ENCODE data around the gene TMPRSS11D.

The TMPRSS11D gene

DNA sequence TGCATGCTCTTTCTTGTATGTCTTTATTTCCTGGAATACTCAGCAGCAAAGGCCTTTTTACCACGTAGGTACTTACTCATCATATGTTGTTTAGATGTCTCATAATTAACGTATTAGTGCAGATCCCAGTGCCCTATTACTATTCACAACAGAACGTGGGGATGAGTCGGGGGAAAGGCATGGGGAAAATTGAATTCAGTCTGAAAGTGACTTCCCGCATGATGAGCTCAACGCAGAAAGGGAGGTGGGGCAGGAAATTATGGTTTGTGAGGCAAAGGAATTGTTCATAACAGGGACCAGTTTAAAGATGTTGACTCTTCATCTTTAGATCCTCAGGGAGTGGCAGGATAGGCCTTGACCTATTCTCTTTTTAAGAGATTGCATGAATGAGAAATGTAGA lies 2.0 kb upstream of the TMPRSS11D start:
- no peak for DNase-seq

DNA sequence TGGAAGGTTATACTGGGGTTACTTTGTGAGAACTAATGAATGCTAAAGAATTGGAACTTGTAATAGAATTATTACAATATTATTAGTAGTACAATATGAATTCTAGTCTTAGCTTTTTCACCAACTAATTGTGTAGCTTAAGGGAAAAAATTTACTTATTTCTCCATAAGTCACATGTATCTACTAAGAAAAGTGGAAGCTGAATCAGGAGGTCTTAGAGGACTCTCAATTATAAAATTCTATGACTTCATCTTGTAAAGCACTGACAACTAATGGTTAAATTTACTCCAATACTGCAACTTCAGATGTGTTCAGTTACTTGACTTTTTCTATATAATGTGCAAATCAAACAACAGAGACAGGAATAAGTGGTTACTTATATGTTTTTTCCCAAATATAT lies 899 bp upstream of the TMPRSS11D start:
- DNase-seq: no peak

DNA sequence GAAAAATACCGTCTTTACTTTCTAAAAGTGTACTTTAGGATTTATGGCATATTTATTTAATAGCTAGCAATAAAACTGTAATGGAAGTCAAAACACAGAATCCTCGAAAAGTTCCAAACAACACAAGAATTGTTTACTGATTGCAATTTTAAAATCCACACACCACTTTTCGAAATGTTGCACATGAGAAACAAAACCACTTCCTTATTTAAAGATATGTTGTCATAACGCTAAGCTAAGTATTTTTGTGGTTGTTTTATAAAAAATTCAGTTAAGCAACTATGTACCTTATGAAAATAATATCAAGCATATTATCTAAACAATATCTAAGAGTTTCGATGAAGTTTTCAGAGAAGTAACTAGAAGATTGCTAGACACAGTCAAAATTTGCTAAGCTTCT lies 344 bp downstream of the TMPRSS11D start:
- no peak for DNase-seq

DNA sequence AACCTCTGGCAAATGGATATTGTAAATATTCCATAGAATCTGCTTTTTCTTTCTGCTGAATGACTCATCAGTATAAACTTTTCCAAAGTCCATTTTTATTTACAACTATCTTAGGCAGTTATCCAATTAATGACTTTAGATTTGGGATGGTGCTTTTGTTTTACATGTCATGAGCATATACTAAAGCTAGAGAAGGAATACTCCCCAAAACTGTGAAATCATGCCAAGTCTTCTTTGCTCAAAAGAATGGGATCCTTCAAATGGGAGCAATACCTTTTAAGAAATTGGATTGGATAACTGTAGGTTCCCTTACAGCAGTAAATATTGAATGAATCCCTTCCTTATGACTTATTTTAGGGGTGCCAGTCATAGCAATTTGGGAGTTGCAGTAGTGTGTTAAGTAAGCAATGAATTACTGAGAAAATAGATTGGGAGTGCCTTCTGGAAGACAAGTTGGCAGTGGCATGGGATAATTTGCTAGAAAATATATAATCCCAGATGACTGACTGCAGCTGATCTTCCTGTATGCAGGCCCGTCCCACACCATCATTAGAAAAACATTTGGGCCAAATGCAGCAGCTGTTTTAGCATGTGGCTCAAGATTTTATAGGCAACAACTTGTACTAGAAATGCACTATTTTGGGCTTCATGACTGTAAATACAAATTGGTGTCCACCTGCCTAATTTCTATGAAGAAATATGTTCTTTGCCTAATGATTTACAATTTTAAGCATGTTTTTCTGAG lies 2.8 kb downstream of the TMPRSS11D start:
- DNase-seq: no peak

DNA sequence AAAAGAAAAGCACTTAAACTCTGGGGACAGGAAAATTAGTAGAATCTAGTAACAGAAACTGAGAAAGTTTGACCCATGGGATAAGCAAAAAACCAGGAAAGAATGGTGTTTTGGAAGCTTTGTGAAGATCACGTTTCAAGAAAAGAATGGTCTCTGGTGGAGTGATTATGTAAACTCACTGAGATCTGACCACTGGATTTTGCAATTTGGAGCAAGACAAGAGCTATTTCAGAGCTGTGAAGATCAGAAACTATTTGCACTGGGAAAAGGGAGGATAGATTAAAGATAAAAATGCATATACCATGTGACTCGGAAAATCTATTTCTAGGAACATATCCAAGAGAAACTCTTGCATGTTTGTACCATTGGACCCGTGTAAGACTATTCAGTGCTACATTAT lies 4.3 kb downstream of the TMPRSS11D start:
- no peak for DNase-seq

DNA sequence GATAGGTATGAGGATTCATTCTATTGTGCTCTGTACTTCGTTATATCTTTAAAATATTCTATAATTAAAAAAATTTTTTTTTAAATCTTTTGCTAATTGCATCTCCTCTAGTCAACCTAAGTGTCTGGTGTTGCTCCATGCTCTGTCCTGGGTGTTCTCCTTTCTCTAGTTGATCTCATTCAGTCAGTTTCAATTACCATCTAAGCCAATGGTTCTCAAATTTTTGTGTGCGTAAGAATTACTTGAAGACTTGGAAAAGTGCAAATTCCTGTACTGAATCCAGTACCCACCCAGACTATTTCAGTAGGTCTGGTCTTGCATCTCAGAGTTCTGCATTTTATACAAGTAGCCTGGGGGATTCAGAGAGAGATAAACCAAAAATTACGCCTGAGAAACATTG lies 6.7 kb downstream of the TMPRSS11D start:
- DNase-seq: no peak

DNA sequence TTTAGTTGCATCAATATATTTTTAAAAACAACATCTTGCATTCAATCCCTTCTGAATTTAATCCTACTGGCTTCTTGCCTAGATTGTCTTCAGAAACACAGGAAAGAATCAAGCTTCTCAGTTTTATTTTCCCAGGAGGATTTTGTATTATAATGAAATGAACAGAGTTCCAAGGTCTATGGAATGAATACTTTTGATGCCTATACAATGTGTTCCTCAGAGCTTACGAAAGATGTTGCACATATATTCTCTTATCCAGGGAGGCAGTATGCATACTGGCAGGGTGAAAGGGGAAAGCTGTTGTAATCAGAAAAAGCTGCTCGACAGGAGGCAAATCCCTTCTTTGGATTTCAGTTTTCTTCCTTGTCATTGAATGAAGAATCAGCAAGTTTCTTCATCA lies 8.8 kb downstream of the TMPRSS11D start:
- no peak for DNase-seq

DNA sequence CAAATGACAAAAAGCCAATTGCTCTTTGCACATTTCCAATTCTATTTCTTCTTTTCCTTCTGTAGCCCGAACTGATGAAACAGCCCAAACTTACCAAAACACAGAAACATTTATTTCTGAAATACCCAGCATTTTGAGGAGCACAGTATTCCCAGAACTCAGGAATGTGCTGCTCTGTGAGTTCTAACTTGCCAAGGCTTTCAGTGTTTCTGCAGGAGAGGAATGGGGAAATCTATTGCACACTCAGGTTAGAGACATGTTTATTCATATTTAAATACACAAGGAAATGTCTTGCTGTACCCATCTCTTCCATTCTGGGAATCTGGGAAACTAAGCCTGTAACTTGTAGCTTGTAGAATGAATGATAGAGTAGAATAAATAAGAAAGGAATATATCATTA lies 10.7 kb downstream of the TMPRSS11D start:
- no peak for DNase-seq

DNA sequence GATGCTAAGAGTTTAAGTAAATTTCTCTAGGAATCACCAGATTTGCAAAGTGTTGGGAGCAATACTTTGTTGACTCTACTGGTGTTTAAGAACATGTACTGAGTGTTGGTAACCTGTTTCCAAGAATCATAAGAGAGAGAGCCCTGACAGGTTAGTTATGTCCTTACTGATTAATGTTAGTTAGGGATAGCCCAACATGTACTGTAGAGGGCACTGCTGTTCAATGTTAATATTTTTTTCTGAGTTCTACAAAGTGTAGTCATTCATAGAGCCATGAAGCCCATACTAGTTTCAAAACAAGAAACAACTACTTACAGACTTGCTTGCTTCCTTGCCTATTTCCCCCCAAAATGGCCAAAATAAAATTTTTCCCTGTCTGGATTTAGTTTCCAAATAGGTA lies 11.9 kb downstream of the TMPRSS11D start:
- DNase-seq: no peak

DNA sequence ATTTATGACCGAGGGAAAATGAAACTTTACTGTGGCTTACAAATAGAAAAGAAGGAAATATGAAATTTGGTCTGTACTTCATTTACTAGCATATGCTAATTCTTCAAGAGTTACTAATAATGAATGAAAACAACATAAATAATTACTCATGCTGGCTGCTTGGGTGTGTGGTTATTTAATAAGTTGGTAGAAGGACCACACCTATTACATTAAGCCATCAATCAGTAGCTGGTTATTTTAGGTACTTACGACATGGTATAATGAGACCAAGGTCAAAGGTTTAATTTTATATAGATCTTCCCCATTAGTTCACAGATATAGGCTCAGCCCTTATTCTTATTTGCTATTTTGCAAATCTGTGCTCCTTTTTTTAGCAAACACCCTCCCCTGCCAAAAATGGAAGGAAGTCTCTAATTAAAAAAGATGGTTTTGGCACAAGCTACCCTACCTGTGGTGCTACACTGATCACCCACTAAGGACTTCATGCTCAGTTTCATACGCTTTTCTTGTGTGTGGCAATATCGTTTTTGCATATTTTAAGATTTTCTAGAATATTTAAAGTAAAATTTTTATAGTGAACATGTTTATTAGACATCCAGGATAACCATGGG lies 14.1 kb downstream of the TMPRSS11D start:
- no peak for DNase-seq

DNA sequence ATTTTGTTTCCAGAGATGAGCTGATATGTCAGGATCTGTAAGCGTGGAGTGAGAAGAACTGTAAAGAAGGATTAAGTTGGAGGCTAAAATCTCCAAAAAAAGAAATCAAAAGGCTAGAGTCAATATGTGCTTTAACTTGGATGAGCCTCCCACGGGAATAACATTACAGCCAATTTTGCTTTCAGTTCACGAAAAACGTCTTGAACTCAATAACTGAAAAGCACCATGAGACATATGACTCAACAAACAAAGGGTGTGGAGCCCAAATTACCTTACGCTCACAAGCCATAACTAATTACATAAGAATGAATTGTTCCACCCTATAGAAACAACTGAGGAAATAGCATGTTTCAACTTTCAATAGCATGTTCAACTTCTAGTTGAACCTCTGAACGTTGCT lies 22.3 kb downstream of the TMPRSS11D start:
- no peak for DNase-seq

DNA sequence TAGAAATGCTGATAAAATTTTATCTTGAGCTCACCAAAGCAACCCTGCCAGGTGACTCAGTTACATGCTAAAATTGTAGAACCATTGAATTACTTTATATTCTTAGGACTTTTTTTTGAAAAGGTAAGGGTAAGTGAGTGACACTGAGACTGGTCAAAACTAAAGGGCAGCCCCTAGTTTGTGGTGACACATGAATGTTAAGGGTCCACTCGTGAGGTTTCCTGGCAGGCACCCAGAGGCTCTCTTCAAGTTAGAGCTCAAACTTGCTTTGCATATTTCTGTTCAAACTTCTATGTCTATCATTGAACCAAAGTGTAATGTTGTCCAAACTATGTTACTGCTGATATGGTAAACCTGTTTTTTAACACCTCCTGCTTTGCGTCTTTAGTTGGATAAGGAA lies 30.5 kb downstream of the TMPRSS11D start:
- DNase-seq: no peak

DNA sequence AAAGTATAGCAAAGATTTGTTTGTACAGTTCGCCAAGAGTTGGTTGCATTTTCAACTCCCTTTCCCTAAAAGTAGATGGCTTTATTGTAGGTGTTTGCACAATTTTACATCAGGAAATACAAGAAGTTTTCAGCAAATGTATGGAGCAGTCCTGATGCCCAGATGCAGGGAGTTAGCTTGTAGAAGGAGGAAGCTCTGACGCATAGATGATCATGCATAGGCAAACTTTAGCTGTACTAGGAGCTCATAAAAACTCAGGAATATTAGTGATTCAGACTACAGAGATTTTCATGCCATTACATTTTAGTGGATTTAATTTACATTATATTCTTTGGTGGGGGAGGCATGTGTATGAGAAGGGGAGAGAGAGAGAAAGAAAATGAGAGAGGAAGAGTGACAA lies 62.9 kb downstream of the TMPRSS11D start:
- DNase-seq: no peak

DNA sequence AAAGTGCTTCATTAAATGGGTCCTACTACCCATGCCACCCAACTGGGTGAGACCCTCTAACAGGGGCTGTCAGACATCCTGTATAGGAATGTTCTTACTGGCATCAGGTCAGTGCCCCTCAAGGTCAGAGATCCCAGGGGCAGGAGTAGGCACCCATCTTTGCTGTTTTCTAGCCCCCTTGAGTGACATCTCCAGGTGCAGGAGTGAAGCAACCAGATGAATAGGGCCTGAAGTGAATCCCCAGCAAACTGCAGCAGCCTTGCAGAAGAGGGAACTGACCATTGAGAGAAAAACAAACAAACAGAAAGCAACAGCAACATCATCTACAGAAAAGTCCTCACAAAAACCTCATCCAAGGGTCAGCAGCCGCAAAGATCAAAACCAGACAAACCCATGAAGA lies 73.8 kb downstream of the TMPRSS11D start:
- DNase-seq: no peak

DNA sequence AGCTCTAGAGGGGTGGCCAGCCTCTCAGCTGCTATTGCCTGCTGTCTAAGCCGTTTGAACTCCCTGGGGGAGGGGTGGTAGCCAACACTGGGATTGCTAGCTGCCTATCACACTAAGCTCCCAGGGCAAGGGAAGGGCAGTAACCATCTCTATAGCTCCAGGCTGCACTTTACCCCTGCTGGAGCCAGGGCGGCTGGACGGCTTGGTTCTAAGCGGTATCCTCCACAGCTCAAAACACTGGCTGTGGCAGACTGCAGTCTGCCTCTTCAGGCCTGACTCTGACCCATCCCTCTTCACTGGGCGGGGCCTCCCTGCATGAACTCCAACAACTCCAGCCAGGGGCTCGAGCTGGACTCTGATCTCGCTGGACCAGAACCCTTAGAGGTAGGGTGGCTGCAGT lies 74.3 kb downstream of the TMPRSS11D start:
- no peak for DNase-seq

DNA sequence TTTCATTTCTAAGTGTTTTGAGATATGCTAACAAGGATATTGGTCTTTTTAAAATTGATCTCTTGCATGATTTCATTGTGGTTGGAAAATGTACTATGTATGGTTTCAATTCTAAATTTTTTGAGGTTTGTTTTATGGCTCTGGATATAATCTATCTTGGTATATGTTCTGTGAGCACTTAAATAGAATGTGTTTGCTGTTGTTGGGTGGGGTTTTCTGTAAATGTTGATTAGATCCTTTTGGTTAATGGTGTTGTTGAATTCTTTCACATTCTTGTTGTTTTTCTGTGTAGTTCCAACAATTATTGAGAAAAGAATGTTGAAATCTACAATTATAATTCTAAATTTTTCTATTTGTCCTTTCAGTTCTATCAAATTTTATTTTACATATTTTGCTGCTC lies 87.0 kb downstream of the TMPRSS11D start:
- DNase-seq: no peak

DNA sequence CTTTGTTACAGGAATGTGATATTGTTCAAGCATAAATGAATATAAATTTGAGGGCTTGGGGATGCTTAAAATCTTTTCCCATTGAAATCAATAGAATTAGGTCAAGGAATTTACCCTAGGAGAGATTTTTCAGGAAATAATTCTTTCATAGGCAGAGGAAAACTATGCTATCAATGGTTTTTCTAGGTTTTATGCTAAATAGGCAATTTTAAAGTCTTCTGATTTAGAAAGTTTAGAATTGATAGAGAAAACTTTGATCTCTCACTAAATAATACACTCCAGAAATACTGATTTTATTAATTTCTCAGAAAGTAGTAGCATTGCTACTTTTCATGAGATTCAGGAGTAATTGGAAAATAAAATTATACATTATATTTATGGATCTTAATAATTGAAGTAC lies 93.1 kb downstream of the TMPRSS11D start:
- no peak for DNase-seq

DNA sequence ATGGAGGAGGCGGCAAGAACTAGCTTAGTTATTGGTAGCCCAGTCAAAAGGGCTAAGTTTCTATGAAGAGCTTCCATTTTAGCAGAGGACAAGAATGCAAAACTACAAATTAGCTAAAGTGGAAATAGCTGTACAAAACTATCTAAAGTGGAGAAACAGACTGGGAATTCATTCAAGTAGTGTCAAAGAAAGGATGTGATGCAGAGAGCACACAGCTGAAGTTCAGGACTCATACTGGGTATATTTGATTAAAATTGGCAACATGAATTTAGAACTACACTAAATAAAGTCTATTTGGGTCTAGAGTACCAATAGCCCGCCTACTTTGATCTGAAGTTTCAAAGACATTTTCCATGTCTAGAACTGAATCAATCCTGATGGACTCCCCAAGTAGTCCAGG lies 96.5 kb downstream of the TMPRSS11D start:
- DNase-seq: no peak

DNA sequence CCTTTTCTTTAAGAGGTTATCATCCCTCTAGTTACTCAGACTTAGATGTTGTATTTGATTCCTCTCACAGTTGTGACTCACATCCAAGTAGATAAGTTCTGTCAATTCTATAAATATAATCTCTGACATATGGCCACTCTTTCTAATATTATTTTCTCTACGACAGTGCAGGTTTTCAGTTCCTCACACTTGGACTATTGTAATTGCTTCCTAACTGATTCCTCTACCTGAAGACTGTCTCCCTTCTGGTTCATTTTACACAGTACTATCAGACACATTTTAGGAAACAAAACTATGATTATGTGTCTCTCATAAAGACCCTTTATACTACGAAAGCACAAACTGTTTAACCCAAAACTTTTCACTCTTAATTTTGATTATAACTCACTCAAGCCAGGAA lies 98.3 kb downstream of the TMPRSS11D start:
- DNase-seq: no peak

DNA sequence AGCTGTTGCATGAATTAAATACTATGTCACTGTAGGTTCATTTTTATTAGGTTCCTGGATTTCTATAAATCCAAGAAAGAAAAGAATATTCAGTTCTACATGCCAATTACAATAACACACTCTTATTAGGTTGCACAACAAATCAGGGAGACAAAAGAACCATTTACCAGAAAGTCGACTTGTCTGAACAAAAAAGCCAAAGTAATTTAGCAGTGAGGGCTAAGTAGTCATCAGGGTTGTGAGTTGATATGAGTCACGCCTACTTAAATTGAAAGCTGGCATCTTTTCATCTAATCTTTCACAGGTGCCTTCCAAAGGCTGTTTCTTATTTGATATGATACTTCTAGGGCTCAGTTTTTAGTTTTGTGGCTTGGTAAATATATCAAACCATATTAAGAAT lies 104.2 kb downstream of the TMPRSS11D start:
- DNase-seq: no peak

DNA sequence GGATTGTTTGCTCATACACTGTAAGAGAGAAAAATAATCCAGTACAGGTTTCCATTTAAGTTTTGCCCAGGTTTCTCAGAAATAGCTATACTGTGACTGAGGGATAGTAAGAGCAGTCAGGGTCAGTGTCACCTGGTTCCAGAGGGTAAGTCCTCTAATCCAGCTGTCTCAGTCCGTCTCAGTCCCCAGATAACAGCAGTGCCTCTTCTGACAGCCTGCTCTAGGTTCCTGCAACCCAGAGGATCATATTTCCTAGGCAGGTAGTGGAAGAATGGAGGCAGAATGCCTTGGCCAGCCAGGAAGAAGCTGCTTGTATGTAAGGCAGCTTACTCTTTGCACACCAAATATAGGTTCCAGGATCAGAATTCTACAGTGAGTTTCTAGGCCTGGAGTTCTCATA lies 107.1 kb downstream of the TMPRSS11D start:
- no peak for DNase-seq
